HL-60 (cell line): ENCODE measurements around the gene UBIAD1.

ENCODE experiments used
- DNase-seq, 2 experiments: peaks; one replicate each; pipeline ENCODE4 v3.0.0-alpha.2; 2010 to 2020; ENCODE audit warnings: low read depth in 1 of 2, low spot score in 1 of 2
- H3K27ac ChIP-seq: fragments of 250-450 bp; sonication (Bioruptor Pico); replicated peaks from 2 replicates; pipeline ENCODE4 v1.5.1; 2020; ENCODE audit warnings: mild to moderate bottlenecking, moderate library complexity
- H3K27me3 ChIP-seq: fragments of 250-450 bp; sonication (Bioruptor Pico); 2 replicates; pipeline ENCODE4 v1.5.1; 2021; ENCODE audit warnings: mild to moderate bottlenecking, moderate library complexity; ENCODE audit not compliant: insufficient read depth, poor library complexity, severe bottlenecking
- H3K4me3 ChIP-seq: replicated peaks from 2 replicates; pipeline ENCODE4 v1.5.1; 2011; ENCODE audit warnings: mild to moderate bottlenecking, control low read depth, low read length; ENCODE audit not compliant: insufficient read depth
- GABPA ChIP-seq: IDR thresholded peaks from 2 replicates; pipeline ENCODE4 v1.6.1; 2012; ENCODE audit warnings: low read depth
- POLR2AphosphoS5 ChIP-seq: IDR thresholded peaks from 2 replicates; pipeline ENCODE4 v1.6.1; 2012; ENCODE audit warnings: low read depth
- SPI1 ChIP-seq: IDR thresholded peaks from 2 replicates; pipeline ENCODE4 v1.6.1; 2012; ENCODE audit warnings: low read depth, mild to moderate bottlenecking, borderline replicate concordance
- TF ChIP-seq, protein P1 (sequence below): IDR thresholded peaks from 2 replicates; pipeline ENCODE4 v1.6.1; 2012; ENCODE audit warnings: low read depth; ENCODE audit not compliant: insufficient replicate concordance
- TF ChIP-seq, protein P2 (sequence below): IDR thresholded peaks from one replicate; pipeline ENCODE4 v1.5.1; 2011; ENCODE audit warnings: low read length, control low read depth, inconsistent platforms; ENCODE audit not compliant: insufficient read depth

The UBIAD1 gene

DNA sequence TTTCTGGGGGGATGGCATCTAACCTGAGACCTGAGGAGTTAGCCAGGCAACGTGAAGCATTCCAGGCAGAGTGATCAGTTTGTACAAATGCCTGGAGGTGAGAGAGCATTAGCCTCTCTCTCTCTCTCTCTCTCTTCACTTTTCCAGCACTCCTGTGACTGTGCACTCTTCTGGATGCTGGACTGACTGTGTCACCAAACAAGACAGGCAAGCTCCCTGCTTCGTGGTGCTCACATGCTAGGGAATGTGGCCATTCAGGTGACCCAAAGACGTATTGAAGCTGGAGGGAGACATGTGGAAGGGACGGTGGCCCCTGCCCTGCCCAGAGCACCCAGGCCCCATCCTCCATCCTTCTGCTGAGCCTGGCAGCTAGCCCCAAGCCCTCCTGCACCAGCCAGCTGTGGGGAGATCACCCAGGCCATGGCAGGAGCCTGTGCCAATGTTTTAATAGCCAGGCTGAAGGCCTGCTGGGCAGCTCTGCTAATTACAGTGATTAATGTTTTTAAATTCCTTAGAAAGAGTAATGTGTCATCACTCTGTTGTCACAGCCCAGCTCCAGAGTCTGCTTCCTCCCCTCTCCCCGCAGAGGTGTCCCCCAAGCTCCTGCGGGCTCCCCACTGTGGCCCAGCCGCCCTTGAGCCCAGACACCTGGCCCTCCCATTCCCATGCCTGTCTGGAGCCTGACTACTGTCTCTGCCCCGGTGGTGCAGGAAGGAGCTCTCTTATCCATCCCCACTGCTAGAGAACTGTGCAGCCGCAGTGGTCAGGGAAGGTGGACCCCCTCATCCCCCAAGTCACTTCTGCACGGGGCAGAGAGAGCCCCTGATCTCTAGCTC, 48.9 kb downstream of the UBIAD1 start:
- TF ChIP-seq POLR2AphosphoS5 = no peak
- TF ChIP-seq, protein P1, sequence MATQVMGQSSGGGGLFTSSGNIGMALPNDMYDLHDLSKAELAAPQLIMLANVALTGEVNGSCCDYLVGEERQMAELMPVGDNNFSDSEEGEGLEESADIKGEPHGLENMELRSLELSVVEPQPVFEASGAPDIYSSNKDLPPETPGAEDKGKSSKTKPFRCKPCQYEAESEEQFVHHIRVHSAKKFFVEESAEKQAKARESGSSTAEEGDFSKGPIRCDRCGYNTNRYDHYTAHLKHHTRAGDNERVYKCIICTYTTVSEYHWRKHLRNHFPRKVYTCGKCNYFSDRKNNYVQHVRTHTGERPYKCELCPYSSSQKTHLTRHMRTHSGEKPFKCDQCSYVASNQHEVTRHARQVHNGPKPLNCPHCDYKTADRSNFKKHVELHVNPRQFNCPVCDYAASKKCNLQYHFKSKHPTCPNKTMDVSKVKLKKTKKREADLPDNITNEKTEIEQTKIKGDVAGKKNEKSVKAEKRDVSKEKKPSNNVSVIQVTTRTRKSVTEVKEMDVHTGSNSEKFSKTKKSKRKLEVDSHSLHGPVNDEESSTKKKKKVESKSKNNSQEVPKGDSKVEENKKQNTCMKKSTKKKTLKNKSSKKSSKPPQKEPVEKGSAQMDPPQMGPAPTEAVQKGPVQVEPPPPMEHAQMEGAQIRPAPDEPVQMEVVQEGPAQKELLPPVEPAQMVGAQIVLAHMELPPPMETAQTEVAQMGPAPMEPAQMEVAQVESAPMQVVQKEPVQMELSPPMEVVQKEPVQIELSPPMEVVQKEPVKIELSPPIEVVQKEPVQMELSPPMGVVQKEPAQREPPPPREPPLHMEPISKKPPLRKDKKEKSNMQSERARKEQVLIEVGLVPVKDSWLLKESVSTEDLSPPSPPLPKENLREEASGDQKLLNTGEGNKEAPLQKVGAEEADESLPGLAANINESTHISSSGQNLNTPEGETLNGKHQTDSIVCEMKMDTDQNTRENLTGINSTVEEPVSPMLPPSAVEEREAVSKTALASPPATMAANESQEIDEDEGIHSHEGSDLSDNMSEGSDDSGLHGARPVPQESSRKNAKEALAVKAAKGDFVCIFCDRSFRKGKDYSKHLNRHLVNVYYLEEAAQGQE = no peak
- no peak for TF ChIP-seq SPI1
- TF ChIP-seq, protein P2, sequence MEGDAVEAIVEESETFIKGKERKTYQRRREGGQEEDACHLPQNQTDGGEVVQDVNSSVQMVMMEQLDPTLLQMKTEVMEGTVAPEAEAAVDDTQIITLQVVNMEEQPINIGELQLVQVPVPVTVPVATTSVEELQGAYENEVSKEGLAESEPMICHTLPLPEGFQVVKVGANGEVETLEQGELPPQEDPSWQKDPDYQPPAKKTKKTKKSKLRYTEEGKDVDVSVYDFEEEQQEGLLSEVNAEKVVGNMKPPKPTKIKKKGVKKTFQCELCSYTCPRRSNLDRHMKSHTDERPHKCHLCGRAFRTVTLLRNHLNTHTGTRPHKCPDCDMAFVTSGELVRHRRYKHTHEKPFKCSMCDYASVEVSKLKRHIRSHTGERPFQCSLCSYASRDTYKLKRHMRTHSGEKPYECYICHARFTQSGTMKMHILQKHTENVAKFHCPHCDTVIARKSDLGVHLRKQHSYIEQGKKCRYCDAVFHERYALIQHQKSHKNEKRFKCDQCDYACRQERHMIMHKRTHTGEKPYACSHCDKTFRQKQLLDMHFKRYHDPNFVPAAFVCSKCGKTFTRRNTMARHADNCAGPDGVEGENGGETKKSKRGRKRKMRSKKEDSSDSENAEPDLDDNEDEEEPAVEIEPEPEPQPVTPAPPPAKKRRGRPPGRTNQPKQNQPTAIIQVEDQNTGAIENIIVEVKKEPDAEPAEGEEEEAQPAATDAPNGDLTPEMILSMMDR = no peak
- no peak for TF ChIP-seq GABPA
- no peak for DNase-seq
- Histone ChIP-seq H3K4me3 (no peak overlapping the region), H3K27me3 (no peaks in the 10 kb centered on the region), H3K27ac (no peak overlapping the region)

DNA sequence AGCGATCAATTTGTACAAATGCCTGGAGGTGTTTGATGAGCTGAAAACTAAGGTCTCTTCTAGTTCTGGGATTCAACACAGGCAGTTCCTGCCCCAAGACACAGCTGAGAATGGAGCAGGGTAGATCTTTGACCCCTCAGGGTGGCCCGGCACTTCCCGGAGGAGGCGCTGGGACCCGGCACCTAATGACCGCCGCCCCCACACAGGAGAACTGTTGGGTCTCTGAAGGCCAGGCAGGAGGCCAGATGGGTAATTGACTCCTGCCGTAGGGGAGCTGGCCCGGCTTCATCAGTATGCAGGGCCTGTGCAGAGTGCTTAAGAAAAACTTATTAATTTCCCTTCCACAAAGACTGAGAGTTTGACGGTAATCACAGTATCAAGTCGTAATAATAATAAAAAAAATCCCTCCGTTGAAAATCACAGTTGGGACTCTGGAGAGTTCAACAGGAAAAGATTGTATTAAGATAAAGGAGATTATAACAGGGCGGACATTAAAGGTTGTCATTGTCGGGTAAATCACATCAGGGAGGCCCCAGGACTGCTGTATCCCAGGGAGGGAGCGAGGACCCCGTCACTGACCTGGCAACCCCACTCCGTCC, 51.7 kb downstream of the UBIAD1 start:
- Histone ChIP-seq H3K27ac (no peak overlapping the region), H3K27me3 (no peaks in the 10 kb centered on the region), H3K4me3 (no peak overlapping the region)
- no peak for DNase-seq
- TF ChIP-seq, protein P2 = no peak
- TF ChIP-seq SPI1 (no peak), GABPA (no peak), POLR2AphosphoS5 (no peak)
- TF ChIP-seq, protein P1 = no peak

DNA sequence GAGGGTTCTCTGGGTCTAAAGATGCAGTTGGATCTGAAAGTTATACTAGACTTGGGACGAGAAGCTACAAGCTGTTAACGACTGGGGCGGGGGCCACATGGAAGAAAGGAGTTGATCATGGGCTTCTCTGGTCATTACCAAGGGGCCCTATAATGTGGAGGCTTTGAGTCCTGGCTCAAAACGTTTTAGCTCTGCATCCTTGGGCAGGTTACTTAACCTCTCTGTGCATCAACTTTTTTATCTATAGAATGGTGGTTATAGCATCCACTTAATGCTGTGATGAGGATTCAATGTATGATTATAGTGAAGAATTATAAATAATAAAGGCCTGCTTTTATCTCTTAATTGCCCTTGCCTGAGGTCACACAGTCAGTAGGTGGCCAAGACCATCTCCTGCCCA, 53.1 kb downstream of the UBIAD1 start:
- no peak overlapping the region for H3K27ac ChIP-seq
- TF ChIP-seq SPI1 (no peak), GABPA (no peak), POLR2AphosphoS5 (no peak)
- TF ChIP-seq, protein P1 = no peak
- TF ChIP-seq, protein P2 = no peak
- no peaks in the 10 kb centered on the region for H3K27me3 ChIP-seq
- DNase-seq = no peak
- no peak overlapping the region for H3K4me3 ChIP-seq
